MCF 10A (cell line): ENCODE measurements around the gene GMPPA. TPM values are rescaled to one million over a fixed set of nuclear protein-coding genes. Genes with fewer than 3 reads are reported as not detected.

Experiments
- BruUV-seq: library from RNA; stranded (reverse); fragments of 400-500 nt; replicated peaks from 2 replicates; lab custom pipeline; 2021; lab: Mats Ljungman, UMichigan
- CTCF ChIA-PET: fragments of 300-600 bp; sonication (Branson Sonifier 250); formaldehyde crosslinking; extraction: SDS; loops from one replicate; lab custom pipeline; 2021; ENCODE audit warnings: antibody characterized with exemption, inconsistent platforms; lab: Yijun Ruan, JAX
- POLR2A ChIA-PET: fragments of 300-600, 350-650 bp; sonication (Branson Sonifier 250); formaldehyde crosslinking; extraction: SDS; loops from one replicate; lab custom pipeline; 2020; ENCODE audit warnings: antibody characterized with exemption, inconsistent platforms; lab: Yijun Ruan, JAX
- DNase-seq: peaks from one replicate; pipeline ENCODE4 v3.0.0-alpha.2; 2018; ENCODE audit not compliant: unreplicated experiment
- H3K27ac Mint-ChIP-seq: one replicate; pipeline ENCODE4 v1.8.0; 2022; ENCODE audit warnings: mild to moderate bottlenecking, low read depth, mixed read lengths; ENCODE audit not compliant: unreplicated experiment
- H3K27me3 Mint-ChIP-seq: one replicate; pipeline ENCODE4 v1.8.0; 2022; ENCODE audit warnings: mixed read lengths; ENCODE audit not compliant: insufficient read depth, unreplicated experiment
- H3K36me3 Mint-ChIP-seq: one replicate; pipeline ENCODE4 v1.8.0; 2022; ENCODE audit warnings: mild to moderate bottlenecking, moderate library complexity, mixed read lengths; ENCODE audit not compliant: insufficient read depth, unreplicated experiment
- H3K4me1 Mint-ChIP-seq: one replicate; pipeline ENCODE4 v1.8.0; 2022; ENCODE audit warnings: mixed read lengths; ENCODE audit not compliant: insufficient read depth, unreplicated experiment
- H3K4me3 Mint-ChIP-seq: one replicate; pipeline ENCODE4 v1.8.0; 2022; ENCODE audit warnings: mild to moderate bottlenecking, moderate library complexity, mixed read lengths; ENCODE audit not compliant: unreplicated experiment
- H3K9me3 Mint-ChIP-seq: one replicate; pipeline ENCODE4 v1.8.0; 2022; ENCODE audit warnings: mixed read lengths; ENCODE audit not compliant: unreplicated experiment
- CTCF ChIP-seq: fragments of 200-600 bp; IDR thresholded peaks from one replicate; pipeline ENCODE4 v1.8.0; 2022; ENCODE audit warnings: antibody characterized with exemption, mild to moderate bottlenecking; ENCODE audit not compliant: unreplicated experiment
- intact Hi-C: fragments of 100-400 bp; cut with micrococcal nuclease; formaldehyde crosslinking; loops from 2 replicates; pipeline ENCODE4 v1.14.1; 2022
- total RNA-seq: library from RNA; stranded (reverse); gene quantifications from 2 replicates; pipeline ENCODE4 v1.2.3, GENCODE V29; 2022

GMPPA gene
- total RNA-seq, 1 experiment from 2014 or later = 70.7 TPM

GRCh38 chr2:219500135-219500534, 1.4 kb downstream of the GMPPA start:
- no TSS peak for BruUV-seq
- Mint-ChIP-seq H3K36me3 (peaks cover 7% of the 10 kb centered on the region), H3K4me3 (peak overlapping the region; percentile 92), H3K27ac (no peak overlapping the region), H3K4me1 (peaks cover 24% of the 10 kb centered on the region), H3K9me3 (no peaks in the 10 kb centered on the region), H3K27me3 (no peaks in the 10 kb centered on the region)
- ChIA-PET CTCF (interaction anchor here (0.6 to 1.4 kb wide), 6 partner anchors 11 to 97 kb away, joined by 3 to 6 read pairs (median 4); no protein-coding TSS in a partner anchor), POLR2A (interaction anchor here (0.8 to 2.7 kb wide), 3 partner anchors 10 to 113 kb away, joined by 3 to 12 read pairs (median 4); partner anchors contain the start of gene DNPEP)
- TF ChIP-seq CTCF = no peak
- intact Hi-C loops = no loop called here
- DNase-seq = no peak

DNA sequence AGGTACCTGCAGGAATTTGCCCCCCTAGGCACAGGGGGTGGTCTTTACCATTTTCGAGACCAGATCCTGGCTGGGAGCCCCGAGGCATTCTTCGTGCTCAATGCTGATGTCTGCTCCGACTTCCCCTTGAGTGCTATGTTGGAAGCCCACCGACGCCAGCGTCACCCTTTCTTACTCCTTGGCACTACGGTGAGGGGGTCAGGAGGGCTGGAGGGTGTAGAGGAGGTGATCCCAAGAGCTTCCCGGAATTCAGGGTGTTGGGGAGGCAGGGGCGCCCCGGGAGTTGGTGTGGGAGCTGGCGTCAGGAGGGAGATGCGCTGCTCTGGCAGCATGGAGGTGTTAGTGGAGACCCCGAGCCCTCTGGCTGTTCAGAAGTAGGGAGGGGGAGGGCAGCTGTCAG, 3.2 kb downstream of the GMPPA start:
- BruUV-seq = no TSS peak
- Mint-ChIP-seq H3K36me3 (peaks cover 7% of the 10 kb centered on the region), H3K9me3 (no peaks in the 10 kb centered on the region), H3K4me3 (no peak overlapping the region), H3K27ac (no peak overlapping the region), H3K27me3 (no peaks in the 10 kb centered on the region), H3K4me1 (peaks cover 24% of the 10 kb centered on the region)
- DNase-seq = no peak
- intact Hi-C loops = no loop called here
- no peak for TF ChIP-seq CTCF
- ChIA-PET CTCF (interaction anchor here (0.8 to 2.1 kb wide), 3 partner anchors 29 to 100 kb away, joined by 3 to 11 read pairs (median 4); no protein-coding TSS in a partner anchor), POLR2A (no interaction called here)

DNA sequence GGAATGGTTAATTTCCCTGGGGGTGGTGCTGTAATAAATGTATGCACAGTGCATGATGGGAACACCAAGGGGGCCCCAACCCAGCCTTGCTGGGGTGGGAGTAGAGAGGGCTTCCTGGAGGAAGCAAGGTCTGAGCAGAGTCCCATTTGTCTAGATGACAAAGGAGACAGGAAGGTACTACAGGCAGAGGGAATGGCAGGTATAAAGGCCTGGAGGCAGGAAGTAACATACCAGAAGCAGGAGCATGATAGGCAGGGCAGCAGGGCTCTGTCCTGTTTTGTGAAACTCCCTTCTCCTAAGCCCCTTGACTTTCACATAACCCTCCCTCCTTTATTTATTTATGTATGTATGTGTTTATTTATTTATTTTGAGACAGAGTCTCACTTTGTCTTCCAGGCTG, 3.9 kb downstream of the GMPPA start:
- Mint-ChIP-seq H3K27me3 (no peaks in the 10 kb centered on the region), H3K36me3 (peaks cover 7% of the 10 kb centered on the region), H3K4me3 (no peak overlapping the region), H3K27ac (no peak overlapping the region), H3K4me1 (peaks cover 24% of the 10 kb centered on the region), H3K9me3 (no peaks in the 10 kb centered on the region)
- TF ChIP-seq CTCF = no peak
- intact Hi-C loops = no loop called here
- CTCF ChIA-PET = interaction anchor here (1.1 to 2.3 kb wide), 4 partner anchors 9 to 187 kb away, joined by 3 to 11 read pairs (median 4); no protein-coding TSS in a partner anchor
- POLR2A ChIA-PET = no interaction called here
- no peak for DNase-seq
- no TSS peak for BruUV-seq

DNA sequence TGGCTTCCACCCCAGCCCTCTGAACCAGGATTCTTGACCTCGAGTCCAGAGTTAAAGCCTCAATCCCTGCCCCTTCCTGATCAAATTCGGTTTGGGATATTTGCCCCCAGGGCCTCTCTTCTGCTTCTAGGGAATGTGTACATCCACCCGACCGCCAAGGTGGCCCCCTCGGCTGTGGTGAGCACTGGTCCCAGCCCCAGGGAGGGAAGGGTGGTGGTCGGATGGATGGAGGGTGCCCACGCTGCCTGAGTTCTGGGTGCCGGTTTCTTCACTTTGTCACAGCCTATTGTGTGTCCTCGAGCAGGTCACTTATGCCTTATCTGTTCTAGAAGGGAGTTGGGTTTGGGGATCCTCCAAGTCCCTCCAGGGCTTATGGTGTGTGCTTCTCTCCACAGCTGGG, 6.9 kb downstream of the GMPPA start:
- Mint-ChIP-seq H3K27me3 (peaks cover 12% of the 10 kb centered on the region), H3K27ac (no peak overlapping the region), H3K36me3 (peaks cover 7% of the 10 kb centered on the region), H3K4me1 (peaks cover 16% of the 10 kb centered on the region), H3K9me3 (no peaks in the 10 kb centered on the region), H3K4me3 (no peak overlapping the region)
- POLR2A ChIA-PET = no interaction called here
- no peak for TF ChIP-seq CTCF
- no peak for DNase-seq
- intact Hi-C loops = no loop called here
- CTCF ChIA-PET = interaction anchor here (1.0 kb wide), 1 partner anchor 25 kb away, joined by 4 read pairs; no protein-coding TSS in a partner anchor
- no TSS peak for BruUV-seq
